ENCODE data around the gene COL27A1. TPM values are rescaled to one million over a fixed set of nuclear protein-coding genes. Genes with fewer than 3 reads are reported as not detected.
A peak's percentile ranks its signal among the peaks of the same experiment; 100 is the strongest.

COL27A1 gene
- total RNA-seq, 1 donor from 2014 or later, result 13.0 TPM

- no peaks in the 10 kb centered on the region for H3K36me3 ChIP-seq
- peak; percentile 31 for DNase-seq
- no peak overlapping the region for H3K4me3 ChIP-seq
- no peak overlapping the region for H3K27ac ChIP-seq
- no peaks in the 10 kb centered on the region for H3K9me3 ChIP-seq
- no peaks in the 10 kb centered on the region for H3K27me3 ChIP-seq (ENCODE audit: low read depth)
- H3K4me1 ChIP-seq, result no peaks in the 10 kb centered on the region
- intact Hi-C loops (cut with DNase I), result no loop called here
- ATAC-seq, result no peak
- no peak for TF ChIP-seq CTCF (IDR thresholded peaks at IDR 0.05)
Observed at GRCh38 chr9:114275246-114276004, 120.1 kb downstream of the COL27A1 start.

GRCh38 chr9:114276908-114277821, 121.8 kb downstream of the COL27A1 start:
- TF ChIP-seq CTCF (IDR thresholded peaks at IDR 0.05), result no peak
- Histone ChIP-seq H3K4me1 (no peaks in the 10 kb centered on the region), H3K9me3 (no peaks in the 10 kb centered on the region), H3K36me3 (no peaks in the 10 kb centered on the region), H3K4me3 (no peak overlapping the region), H3K27ac (no peak overlapping the region), H3K27me3 (ENCODE audit: low read depth) (no peaks in the 10 kb centered on the region)
- ATAC-seq, result peak in 1 of 2 donors; percentile 21
- intact Hi-C loops (cut with DNase I), result no loop called here
- peak; percentile 10 for DNase-seq

DNA sequence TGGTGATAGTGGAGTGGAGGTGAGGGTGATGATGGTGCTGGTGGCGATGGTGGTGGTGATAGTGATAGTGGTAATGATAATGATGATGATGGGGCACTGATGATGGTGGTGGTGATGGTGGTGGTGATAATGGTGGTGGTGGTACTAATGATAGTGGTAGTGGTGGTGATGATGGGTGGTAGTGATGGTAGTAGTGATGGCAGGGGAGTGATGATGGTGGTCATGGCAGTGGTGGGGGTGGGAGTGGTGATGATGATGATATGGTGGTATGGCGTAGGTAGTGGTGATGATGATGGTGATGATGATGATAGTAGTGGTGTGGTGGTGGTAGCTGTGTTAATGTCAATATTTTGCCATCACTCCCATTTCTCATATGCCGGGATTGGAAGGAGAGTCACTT, 123.0 kb downstream of the COL27A1 start:
- ATAC-seq (no peak), DNase-seq (no peak)
- H3K27ac ChIP-seq, result no peak overlapping the region
- H3K4me3 ChIP-seq, result no peak overlapping the region
- intact Hi-C loops (cut with DNase I), result no loop called here
- TF ChIP-seq CTCF (IDR thresholded peaks at IDR 0.05), result no peak
- H3K9me3 ChIP-seq, result no peaks in the 10 kb centered on the region
- no peaks in the 10 kb centered on the region for H3K36me3 ChIP-seq
- no peaks in the 10 kb centered on the region for H3K4me1 ChIP-seq
- H3K27me3 ChIP-seq (ENCODE audit: low read depth), result no peaks in the 10 kb centered on the region

DNA sequence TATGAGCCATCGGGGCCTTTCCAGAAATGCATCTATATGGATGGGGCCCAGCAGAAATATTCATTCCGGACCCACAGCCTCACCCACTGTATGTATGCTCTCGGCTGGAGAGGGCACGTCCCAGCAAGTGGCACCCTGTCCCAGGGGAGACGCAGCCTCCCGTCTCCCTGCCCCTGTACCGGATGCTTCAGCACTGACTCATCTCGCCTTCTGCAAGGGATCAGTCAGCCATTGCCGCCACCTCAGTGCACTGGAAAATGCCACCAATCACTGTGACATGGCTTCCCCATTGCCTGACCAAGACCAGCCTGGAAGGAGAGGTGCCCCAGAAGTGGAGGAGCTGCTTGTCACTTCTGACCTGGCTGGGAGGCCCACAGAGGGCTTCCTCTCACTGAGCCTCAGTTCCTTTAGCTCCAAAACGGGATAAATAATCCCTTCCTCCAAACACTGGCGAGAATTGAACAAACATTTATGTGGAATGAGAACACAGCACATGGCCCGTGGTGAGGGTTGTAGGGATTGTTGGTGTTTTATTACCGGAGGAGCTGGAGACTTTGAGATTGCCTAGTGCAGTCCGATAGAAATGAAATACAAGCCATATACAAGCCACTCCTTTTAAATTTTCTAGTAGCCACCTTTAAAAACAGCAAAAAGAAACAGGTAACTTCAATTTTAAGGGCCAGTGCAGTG, 123.7 kb downstream of the COL27A1 start:
- no peak for TF ChIP-seq CTCF (IDR thresholded peaks at IDR 0.05)
- ATAC-seq, result no peak
- intact Hi-C loops (cut with DNase I), result no loop called here
- Histone ChIP-seq H3K4me1 (no peaks in the 10 kb centered on the region), H3K4me3 (no peak overlapping the region), H3K27me3 (ENCODE audit: low read depth) (no peaks in the 10 kb centered on the region), H3K27ac (no peak overlapping the region), H3K36me3 (no peaks in the 10 kb centered on the region), H3K9me3 (no peaks in the 10 kb centered on the region)
- peak; percentile 30 for DNase-seq

- Histone ChIP-seq H3K27me3 (ENCODE audit: low read depth) (no peaks in the 10 kb centered on the region), H3K36me3 (no peaks in the 10 kb centered on the region), H3K9me3 (no peaks in the 10 kb centered on the region), H3K4me1 (no peaks in the 10 kb centered on the region), H3K4me3 (no peak overlapping the region), H3K27ac (no peak overlapping the region)
- intact Hi-C loops (cut with DNase I), result no loop called here
- no peak for TF ChIP-seq CTCF (IDR thresholded peaks at IDR 0.05)
- DNase-seq, result peak; percentile 4
- ATAC-seq, result no peak
Observed at GRCh38 chr9:114279693-114280092, 124.4 kb downstream of the COL27A1 start.
